ENCODE results near the gene NADK2.

GRCh38 chr5:36230151-36230790 lies 11.5 kb downstream of the NADK2 start:
- TF ChIP-seq POLR2A (IDR thresholded peaks at IDR 0.05) = no peak
- TF ChIP-seq, protein P1, sequence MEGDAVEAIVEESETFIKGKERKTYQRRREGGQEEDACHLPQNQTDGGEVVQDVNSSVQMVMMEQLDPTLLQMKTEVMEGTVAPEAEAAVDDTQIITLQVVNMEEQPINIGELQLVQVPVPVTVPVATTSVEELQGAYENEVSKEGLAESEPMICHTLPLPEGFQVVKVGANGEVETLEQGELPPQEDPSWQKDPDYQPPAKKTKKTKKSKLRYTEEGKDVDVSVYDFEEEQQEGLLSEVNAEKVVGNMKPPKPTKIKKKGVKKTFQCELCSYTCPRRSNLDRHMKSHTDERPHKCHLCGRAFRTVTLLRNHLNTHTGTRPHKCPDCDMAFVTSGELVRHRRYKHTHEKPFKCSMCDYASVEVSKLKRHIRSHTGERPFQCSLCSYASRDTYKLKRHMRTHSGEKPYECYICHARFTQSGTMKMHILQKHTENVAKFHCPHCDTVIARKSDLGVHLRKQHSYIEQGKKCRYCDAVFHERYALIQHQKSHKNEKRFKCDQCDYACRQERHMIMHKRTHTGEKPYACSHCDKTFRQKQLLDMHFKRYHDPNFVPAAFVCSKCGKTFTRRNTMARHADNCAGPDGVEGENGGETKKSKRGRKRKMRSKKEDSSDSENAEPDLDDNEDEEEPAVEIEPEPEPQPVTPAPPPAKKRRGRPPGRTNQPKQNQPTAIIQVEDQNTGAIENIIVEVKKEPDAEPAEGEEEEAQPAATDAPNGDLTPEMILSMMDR (IDR thresholded peaks at IDR 0.05) = no peak
